ENCODE data around the gene PKNOX2. TPM values are rescaled to one million over a fixed set of nuclear protein-coding genes. Genes with fewer than 3 reads are reported as not detected.

PKNOX2 gene
- total RNA-seq, 1 donor from 2014 or later = 39.9 TPM

- no peak overlapping the region for H3K27ac Mint-ChIP-seq
- no peak for DNase-seq (ENCODE audit: low spot score, unreplicated experiment)
- no peak for TF ChIP-seq CTCF (IDR thresholded peaks at IDR 0.05; ENCODE audit: unreplicated experiment)
- H3K4me3 Mint-ChIP-seq (ENCODE audit: low read depth) = no peak overlapping the region
- peaks cover 28% of the 10 kb centered on the region for H3K27me3 Mint-ChIP-seq
- peaks cover 4% of the 10 kb centered on the region for H3K4me1 Mint-ChIP-seq (ENCODE audit: low read depth)
- no peaks in the 10 kb centered on the region for H3K36me3 Mint-ChIP-seq (ENCODE audit: insufficient read depth)
- H3K9me3 Mint-ChIP-seq (ENCODE audit: low read depth) = no peaks in the 10 kb centered on the region
Observed at GRCh38 chr11:125136001-125136400, 28.6 kb upstream of the PKNOX2 start.

- Mint-ChIP-seq H3K4me1 (ENCODE audit: low read depth) (peaks cover 4% of the 10 kb centered on the region), H3K9me3 (ENCODE audit: low read depth) (no peaks in the 10 kb centered on the region), H3K36me3 (ENCODE audit: insufficient read depth) (no peaks in the 10 kb centered on the region), H3K27ac (no peak overlapping the region), H3K4me3 (ENCODE audit: low read depth) (no peak overlapping the region), H3K27me3 (peaks cover 32% of the 10 kb centered on the region)
- DNase-seq (ENCODE audit: low spot score, unreplicated experiment) = no peak
- TF ChIP-seq CTCF (IDR thresholded peaks at IDR 0.05; ENCODE audit: unreplicated experiment) = no peak
Observed at GRCh38 chr11:125138966-125139365, 25.6 kb upstream of the PKNOX2 start.

- H3K27ac Mint-ChIP-seq = no peak overlapping the region
- peaks cover 4% of the 10 kb centered on the region for H3K4me1 Mint-ChIP-seq (ENCODE audit: low read depth)
- TF ChIP-seq CTCF (IDR thresholded peaks at IDR 0.05; ENCODE audit: unreplicated experiment) = no peak
- no peaks in the 10 kb centered on the region for H3K9me3 Mint-ChIP-seq (ENCODE audit: low read depth)
- H3K27me3 Mint-ChIP-seq = peaks cover 38% of the 10 kb centered on the region
- no peak for DNase-seq (ENCODE audit: low spot score, unreplicated experiment)
- no peak overlapping the region for H3K4me3 Mint-ChIP-seq (ENCODE audit: low read depth)
- no peaks in the 10 kb centered on the region for H3K36me3 Mint-ChIP-seq (ENCODE audit: insufficient read depth)
Observed at GRCh38 chr11:125139778-125140177, 24.8 kb upstream of the PKNOX2 start.

GRCh38 chr11:125140233-125140632 is 24.3 kb upstream of the PKNOX2 start:
- no peak for TF ChIP-seq CTCF (IDR thresholded peaks at IDR 0.05; ENCODE audit: unreplicated experiment)
- DNase-seq (ENCODE audit: low spot score, unreplicated experiment) = no peak
- H3K27me3 Mint-ChIP-seq = peaks cover 39% of the 10 kb centered on the region
- no peak overlapping the region for H3K27ac Mint-ChIP-seq
- no peaks in the 10 kb centered on the region for H3K9me3 Mint-ChIP-seq (ENCODE audit: low read depth)
- no peaks in the 10 kb centered on the region for H3K36me3 Mint-ChIP-seq (ENCODE audit: insufficient read depth)
- H3K4me1 Mint-ChIP-seq (ENCODE audit: low read depth) = peaks cover 4% of the 10 kb centered on the region
- no peak overlapping the region for H3K4me3 Mint-ChIP-seq (ENCODE audit: low read depth)

- Mint-ChIP-seq H3K36me3 (ENCODE audit: insufficient read depth) (no peaks in the 10 kb centered on the region), H3K27ac (no peak overlapping the region), H3K9me3 (ENCODE audit: low read depth) (no peaks in the 10 kb centered on the region), H3K27me3 (peaks cover 39% of the 10 kb centered on the region), H3K4me1 (ENCODE audit: low read depth) (peaks cover 4% of the 10 kb centered on the region), H3K4me3 (ENCODE audit: low read depth) (no peak overlapping the region)
- DNase-seq (ENCODE audit: low spot score, unreplicated experiment) = no peak
- TF ChIP-seq CTCF (IDR thresholded peaks at IDR 0.05; ENCODE audit: unreplicated experiment) = no peak
Observed at GRCh38 chr11:125141178-125141577, 23.4 kb upstream of the PKNOX2 start.

Data from progenitor cell of endocrine pancreas (in vitro differentiated cells).